Activated T-cell treated with anti-CD3 and anti-CD28 coated beads, Interleukin-2, amount 50 U/mL, for 1 hour (primary cell): ENCODE results near the gene RGMB.

Source experiments
- DNase-seq: peaks from one replicate; pipeline ENCODE4 v3.0.0-alpha.2; 2020

RGMB gene

GRCh38 chr5:98787131-98787719 lies 13.8 kb downstream of the RGMB start:
- no peak for DNase-seq

- no peak for DNase-seq
These were observed 15.6 kb downstream of the RGMB start for GRCh38 chr5:98789029-98789428.

- DNase-seq, result no peak
These were observed 17.6 kb downstream of the RGMB start for GRCh38 chr5:98791001-98791519.

- no peak for DNase-seq
These were observed 18.6 kb downstream of the RGMB start for GRCh38 chr5:98791898-98792580.

- no peak for DNase-seq
These were observed 19.8 kb downstream of the RGMB start for GRCh38 chr5:98793223-98793622.

- DNase-seq, result no peak
These were observed 20.5 kb downstream of the RGMB start for GRCh38 chr5:98794001-98794400.

- no peak for DNase-seq
These were observed 21.1 kb downstream of the RGMB start for GRCh38 chr5:98794414-98795080.

GRCh38 chr5:98795243-98795642 lies 21.8 kb downstream of the RGMB start:
- DNase-seq, result no peak

GRCh38 chr5:98796197-98796972 lies 22.9 kb downstream of the RGMB start:
- DNase-seq, result peak; percentile 19

GRCh38 chr5:98798371-98798770 lies 24.9 kb downstream of the RGMB start:
- DNase-seq, result no peak

- no peak for DNase-seq
These were observed 25.4 kb downstream of the RGMB start for GRCh38 chr5:98798847-98799246.

- no peak for DNase-seq
These were observed 30.6 kb downstream of the RGMB start for GRCh38 chr5:98804066-98804465.

GRCh38 chr5:98805070-98805469 lies 31.6 kb downstream of the RGMB start:
- DNase-seq, result no peak

- no peak for DNase-seq
These were observed 34.3 kb downstream of the RGMB start for GRCh38 chr5:98807806-98808205.

GRCh38 chr5:98810206-98810605 lies 36.7 kb downstream of the RGMB start:
- DNase-seq, result no peak

GRCh38 chr5:98813755-98814154 lies 40.3 kb downstream of the RGMB start:
- DNase-seq, result no peak

GRCh38 chr5:98816582-98817222 lies 43.2 kb downstream of the RGMB start:
- no peak for DNase-seq

GRCh38 chr5:98825582-98826375 lies 52.3 kb downstream of the RGMB start:
- DNase-seq, result no peak

- no peak for DNase-seq
These were observed 53.7 kb downstream of the RGMB start for GRCh38 chr5:98827161-98827560.

- DNase-seq, result no peak
These were observed 54.3 kb downstream of the RGMB start for GRCh38 chr5:98827588-98828284.

- no peak for DNase-seq
These were observed 62.7 kb downstream of the RGMB start for GRCh38 chr5:98836175-98836574.
